HG03139 (cell line): ENCODE results near the gene ABCC5.
"Not testable (repeated sequence)": the region's sequence is repeated elsewhere in the genome, so short reads cannot be mapped to it uniquely, and the experiment has no call there.

Experiments used
- ATAC-seq: cut with Tn5 transposase; IDR thresholded peaks from one replicate; pipeline ENCODE4 v1.9.1; 2021; ENCODE audit not compliant: unreplicated experiment

ABCC5 gene

DNA sequence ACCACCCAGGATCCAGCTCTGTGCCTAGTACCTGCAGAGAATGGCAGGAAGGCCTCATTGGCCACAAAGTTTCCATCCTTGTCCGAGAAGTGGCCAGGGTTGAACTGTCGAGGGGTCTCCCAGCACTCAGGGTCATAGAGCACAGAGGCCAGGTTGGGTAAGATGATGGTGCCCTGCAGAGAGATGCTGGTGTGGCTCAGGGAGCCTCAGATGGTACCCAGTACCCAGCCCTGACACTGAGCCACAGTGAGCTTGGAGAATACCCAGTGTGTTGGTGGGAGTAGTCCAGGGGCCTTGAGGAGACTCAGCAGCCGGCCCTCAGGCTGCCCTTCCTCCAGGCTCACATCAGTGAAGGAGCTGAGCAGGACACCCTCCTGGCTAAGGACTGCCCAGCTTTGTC lies 121.5 kb downstream of the ABCC5 start:
- no peak for ATAC-seq

GRCh38 chr3:183895774-183896173 lies 121.9 kb downstream of the ABCC5 start:
- ATAC-seq: no peak

- no peak for ATAC-seq
Observed at GRCh38 chr3:183895296-183895695, 122.4 kb downstream of the ABCC5 start.

GRCh38 chr3:183892610-183893214 lies 125.0 kb downstream of the ABCC5 start:
- ATAC-seq: no peak

GRCh38 chr3:183885766-183886165 lies 131.9 kb downstream of the ABCC5 start:
- no peak for ATAC-seq

DNA sequence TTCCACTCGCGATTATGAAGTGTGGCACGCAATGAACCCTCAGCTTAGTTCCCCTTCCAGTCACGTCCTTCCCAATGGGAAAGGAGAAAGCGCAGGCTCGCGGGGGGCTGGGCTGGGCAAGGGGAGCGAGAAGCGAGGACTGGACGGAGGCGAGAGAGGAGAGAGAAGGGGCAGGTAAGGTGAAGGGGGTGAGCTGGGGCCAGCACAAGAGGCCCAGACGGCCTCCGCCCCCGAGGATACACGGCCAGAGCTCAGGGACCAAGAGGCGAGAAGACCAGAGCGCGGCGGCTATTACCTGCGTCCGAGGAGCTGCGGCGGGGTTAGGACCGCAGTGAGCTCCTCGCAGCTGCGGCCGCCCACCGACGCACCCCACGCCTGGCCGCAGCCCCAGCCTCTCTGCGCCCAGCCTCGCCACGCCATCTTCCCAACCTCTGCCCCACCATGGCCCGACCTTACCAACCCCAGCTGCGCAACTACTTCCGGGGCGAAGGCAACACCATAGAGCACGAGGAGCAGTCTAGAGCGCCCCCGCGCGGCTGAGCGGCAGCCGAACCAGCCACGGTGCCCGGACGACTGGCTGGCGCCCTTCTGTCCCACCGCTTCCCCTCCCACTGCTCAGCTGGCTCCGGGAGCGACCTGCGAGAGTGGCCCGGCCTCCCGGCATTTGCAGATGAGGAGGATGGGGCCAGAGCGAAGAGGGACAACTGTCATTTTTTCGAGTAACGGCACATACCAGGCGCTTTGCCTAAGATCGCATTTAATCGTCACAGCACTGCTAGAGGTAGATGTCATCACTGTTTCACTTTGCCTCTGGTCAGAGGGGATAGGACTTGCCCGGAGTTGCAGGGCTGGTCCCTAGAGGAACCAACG lies 133.0 kb downstream of the ABCC5 start, which contains the start of gene PARL:
Gene PARL, minus strand, starts transcription at position 454 of the 870 bp plus-strand sequence. Its CDS starts 34 bp downstream, at position 420.
- ATAC-seq: peak; percentile 99

DNA sequence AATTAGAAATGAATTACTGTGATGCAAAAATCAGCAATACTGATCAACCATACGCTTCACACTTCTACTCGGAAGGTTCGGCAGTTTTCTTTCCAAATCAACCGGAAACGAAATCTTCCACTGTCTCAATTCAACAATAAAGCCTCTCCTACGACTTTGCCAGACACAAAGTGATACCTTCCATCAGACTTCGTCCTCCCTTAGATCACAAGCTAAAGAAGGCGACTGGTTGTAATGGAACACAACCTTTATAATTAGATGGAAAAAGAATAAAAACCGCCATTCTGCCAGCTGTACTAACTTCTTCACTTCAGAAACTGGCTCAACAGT lies 133.6 kb downstream of the ABCC5 start:
- no peak for ATAC-seq

DNA sequence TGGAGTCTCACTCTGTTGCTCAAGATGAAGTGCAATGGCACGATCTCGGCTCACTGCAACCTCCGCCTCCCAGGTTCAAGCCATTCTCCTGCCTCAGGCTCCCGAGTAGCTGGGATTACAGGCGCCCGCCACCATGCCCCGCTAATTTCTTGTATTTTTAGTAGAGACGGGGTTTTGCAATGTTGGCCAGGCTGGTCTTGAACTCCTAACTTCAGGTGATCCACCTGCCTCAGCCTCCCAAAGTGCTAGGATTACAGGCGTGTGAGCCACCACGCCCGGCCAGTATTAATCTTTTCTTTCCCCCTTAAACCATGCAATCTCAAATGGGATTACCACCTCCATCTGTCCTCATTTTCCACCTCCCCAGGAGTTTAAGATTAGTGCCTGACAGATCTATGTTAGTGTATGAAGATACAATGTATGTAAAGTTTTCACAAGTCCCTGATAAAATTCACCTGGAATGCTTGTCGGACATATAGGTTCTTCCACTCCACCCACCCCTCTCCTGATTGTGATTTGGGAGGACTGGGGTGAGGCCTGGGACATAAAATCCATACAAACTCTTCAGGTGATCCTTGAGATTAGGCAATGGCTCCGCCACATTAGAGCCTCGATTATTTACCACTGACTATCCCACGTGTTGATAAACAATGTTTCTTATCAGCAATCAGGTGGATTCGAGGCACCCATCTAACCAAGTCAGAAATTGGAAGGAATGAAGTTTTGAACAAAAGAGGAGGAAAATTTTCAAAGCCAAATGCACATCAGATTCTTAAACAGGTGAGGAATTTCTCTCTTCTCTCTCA lies 134.2 kb downstream of the ABCC5 start:
- ATAC-seq: no peak

GRCh38 chr3:183880121-183880520 lies 137.6 kb downstream of the ABCC5 start:
- ATAC-seq: no peak

GRCh38 chr3:183879243-183879642 lies 138.4 kb downstream of the ABCC5 start:
- no peak for ATAC-seq

- no peak for ATAC-seq
Observed at GRCh38 chr3:183878071-183878470, 139.6 kb downstream of the ABCC5 start.

DNA sequence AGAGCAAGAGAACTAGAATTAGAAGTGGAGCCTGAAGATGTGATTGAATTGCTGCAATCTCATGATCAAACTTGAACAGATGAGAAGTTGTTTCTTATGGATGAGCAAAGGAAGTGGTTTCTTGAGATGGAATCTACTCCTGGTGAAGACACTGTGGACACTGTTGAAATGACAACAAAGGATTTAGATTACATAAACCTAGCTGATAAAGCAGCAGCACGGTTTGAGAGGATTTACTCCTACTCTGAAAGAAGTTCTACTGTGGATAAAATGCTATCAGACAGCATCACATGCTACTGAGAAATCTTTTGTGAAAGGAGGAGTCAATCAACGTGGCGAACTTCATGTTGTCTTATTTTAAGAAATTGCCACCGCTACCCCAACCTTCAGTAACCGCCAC lies 140.5 kb downstream of the ABCC5 start:
- not testable (repeated sequence) for ATAC-seq

DNA sequence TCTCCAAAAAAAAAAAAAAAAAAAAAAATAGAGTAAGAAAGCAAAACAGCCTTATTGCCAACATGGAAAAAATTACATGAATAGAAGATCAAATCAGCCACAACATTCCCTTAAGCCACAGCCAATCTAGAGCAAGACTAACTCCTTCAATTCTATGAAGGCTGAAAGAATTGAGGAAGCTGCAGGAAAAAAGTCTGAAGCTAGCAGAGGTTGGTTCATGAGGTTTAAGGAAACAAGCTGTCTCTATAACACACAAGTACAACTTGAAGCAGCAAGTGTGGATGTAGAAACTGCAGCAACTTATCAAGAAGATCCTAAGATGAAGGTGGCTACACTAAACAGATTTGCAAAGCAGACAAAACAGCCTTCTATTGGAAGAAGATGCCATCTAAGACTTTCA lies 142.3 kb downstream of the ABCC5 start:
- ATAC-seq: no peak

- no peak for ATAC-seq
Observed at GRCh38 chr3:183873914-183874313, 143.8 kb downstream of the ABCC5 start.

DNA sequence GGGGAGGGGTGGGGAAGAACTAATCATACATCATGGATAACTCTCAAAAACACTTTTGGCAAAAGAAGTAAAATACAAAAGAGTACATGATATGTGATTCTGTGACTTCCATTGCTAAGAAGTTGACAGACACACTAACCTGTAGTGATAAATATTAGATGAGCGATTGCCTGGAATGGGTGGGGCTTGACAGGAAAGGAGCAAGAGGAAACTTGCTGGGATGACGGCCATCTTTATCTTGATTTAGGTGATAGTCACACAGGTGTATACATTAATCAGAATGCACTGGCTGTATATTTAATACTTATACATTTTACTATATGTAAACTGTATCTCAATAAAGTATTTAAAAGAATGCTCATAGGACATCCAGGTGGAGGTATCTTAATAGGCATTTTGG lies 146.1 kb downstream of the ABCC5 start:
- ATAC-seq: no peak

DNA sequence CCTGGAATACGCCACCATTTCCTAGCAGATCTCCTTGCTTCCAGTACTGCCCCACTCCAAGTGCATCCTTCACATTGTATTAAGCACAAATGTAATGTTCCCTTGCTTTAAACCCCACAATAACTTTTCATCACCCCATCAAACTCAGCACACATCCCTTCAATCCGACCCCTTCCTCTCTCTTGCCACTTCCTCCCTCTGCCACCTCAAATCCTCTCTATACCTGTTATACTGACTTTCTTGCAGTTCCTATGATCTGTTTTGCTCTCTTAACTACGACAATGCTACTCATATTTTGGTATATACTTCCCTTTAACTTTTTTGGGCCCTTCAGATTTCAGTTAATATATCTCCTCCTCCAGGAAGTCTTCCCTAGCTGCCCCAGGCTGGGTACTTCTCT lies 147.1 kb downstream of the ABCC5 start:
- no peak for ATAC-seq
